Right cardiac atrium (tissue), 5 donors: ENCODE data around the gene TFB2M. TPM values are rescaled to one million over a fixed set of nuclear protein-coding genes. Genes with fewer than 3 reads are reported as not detected.

Experiments
- ATAC-seq, 2 donors: fragments of 200-7000 bp; cut with Tn5 transposase; one replicate each; pipeline versions ENCODE4 v1.8.0 to v1.9.1; 2020; ENCODE audit warnings: moderate library complexity in 2 of 2, mild to moderate bottlenecking in 1 of 2
- DNase-seq, 3 donors: peaks; one replicate each; pipeline ENCODE4 v3.0.0-alpha.2; 2020
- H3K27ac ChIP-seq: one replicate; pipeline ENCODE4 v1.5.1; 2013; ENCODE audit warnings: mild to moderate bottlenecking, low read length, control low read depth, moderate library complexity
- H3K27me3 ChIP-seq: one replicate; pipeline ENCODE4 v1.6.1; 2013; ENCODE audit not compliant: control insufficient read depth, insufficient read depth
- H3K4me1 ChIP-seq: one replicate; pipeline ENCODE4 v1.6.1; 2013; ENCODE audit warnings: low read length; ENCODE audit not compliant: control insufficient read depth, insufficient read depth
- H3K4me3 ChIP-seq: one replicate; pipeline ENCODE4 v1.5.1; 2013; ENCODE audit warnings: low read length, control low read depth
- H3K9me3 ChIP-seq: one replicate; pipeline ENCODE4 v1.6.1; 2013; ENCODE audit warnings: low read length; ENCODE audit not compliant: control insufficient read depth
- WGBS: extraction: QIAGEN DNeasy Blood & Tissue Kit; methylation state at CpG from one replicate; pipeline ENCODE4 v1.1.7; 2013; 5-methylcytosine and 5-hydroxymethylcytosine counted together
- intact Hi-C, 4 donors: fragments of 100-400 bp; cut with DNase I; formaldehyde crosslinking; loops; one replicate each; pipeline versions ENCODE4 v1.11.0 to v1.14.0; 2022 to 2023
- polyA plus RNA-seq: library from polyadenylated mRNA; stranded (reverse); fragments of 200-250 nt; gene quantifications from one replicate; pipeline ENCODE4 v1.2.3, GENCODE V29; 2013
- total RNA-seq, 4 donors: library from RNA; stranded (reverse); fragmentation: NEBNext Ultra II Directional; extraction: Animal tissue kit (Norgen Biotek cat#: 25700); gene quantifications; one replicate each; pipeline ENCODE4 v1.2.1, GENCODE V29; 2021
- donor health status: healthy with polysubstance abuse.
- donor health status: DM: no; HTN: yes; CAD: no.
- donor health status: DM: no; HTN: no; CAD: no.
- donor health status: DM: no; HTN: yes; CAD: no; lungs with severe emphysema.
- donor health status: DM: yes; HTN: yes; CAD: no.

TFB2M gene
- total and polyA plus RNA-seq, 5 donors, result 9.9 to 13.6 (median 10.9) TPM

DNA sequence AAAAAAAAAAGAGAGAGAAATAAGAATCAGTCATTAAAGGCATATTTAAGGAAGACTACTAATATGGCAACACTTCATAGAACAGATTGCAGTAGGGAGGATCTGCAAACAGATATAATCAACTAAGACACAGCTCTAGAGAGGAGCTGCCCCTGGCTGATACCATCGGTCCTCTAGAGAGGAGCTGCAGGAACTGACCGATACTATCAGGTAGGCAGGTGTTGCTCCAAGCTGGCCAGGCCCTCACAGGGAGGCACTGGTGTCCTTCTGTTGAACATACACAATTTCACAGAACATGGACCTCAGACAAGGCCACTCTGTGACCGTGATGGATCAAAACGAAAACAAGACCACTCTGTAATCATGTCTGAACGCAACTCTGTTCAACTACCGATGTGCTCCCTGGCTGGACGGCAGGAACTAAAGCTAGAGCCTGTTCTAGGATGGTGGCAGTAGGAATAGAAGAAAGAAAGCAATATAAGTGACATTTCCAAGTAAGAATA is 74.5 kb downstream of the TFB2M start:
- 85% methylated on average over 7 of the region's 7 CpGs for WGBS
- intact Hi-C loops, result loop anchor here in 3 of 4 donors (5.0 to 10.0 kb wide), 2 partner anchors 1334 to 1337 kb away; partner anchors contain the start of gene KIF26B (in 1 of the 3)
- ATAC-seq (no peak), DNase-seq (no peak)
- H3K4me3 ChIP-seq, result no peak overlapping the region
- no peaks in the 10 kb centered on the region for H3K27me3 ChIP-seq
- no peak overlapping the region for H3K27ac ChIP-seq
- H3K4me1 ChIP-seq, result no peaks in the 10 kb centered on the region
- H3K9me3 ChIP-seq, result no peaks in the 10 kb centered on the region

Other genes starting within 250 kb of the TFB2M start
- 10 to 100 TPM in 2 of 4 donors, 1 to 10 TPM in 2; 9.1 to 11.6 (median 10.0) TPM for gene SMYD3, start 59.0 kb downstream of the TFB2M start, total RNA-seq
- 6.8 TPM for gene SMYD3, start 59.0 kb downstream of the TFB2M start, polyA plus RNA-seq
- 10 to 100 TPM; 18.6 to 32.6 (median 21.4) TPM for gene CNST, start 195 bp upstream of the TFB2M start, total RNA-seq
- gene CNST, start 195 bp upstream of the TFB2M start, polyA plus RNA-seq, result 7.3 TPM
- gene SCCPDH, start 158.1 kb upstream of the TFB2M start, total RNA-seq, result 10 to 100 TPM; 22.2 to 29.8 (median 28.4) TPM
- gene SCCPDH, start 158.1 kb upstream of the TFB2M start, polyA plus RNA-seq, result 24.3 TPM